Loucy (cell line): Measurements from ENCODE around the gene ZNF738.

Source experiments
- H2AFZ ChIP-seq: fragments of 200-600 bp; sonication (generic); 2 replicates; pipeline ENCODE4 v1.6.0; 2016; ENCODE audit warnings: antibody characterized with exemption, mild to moderate bottlenecking, low read length, moderate library complexity
- H3F3A ChIP-seq: fragments of 200-600 bp; 2 replicates; pipeline ENCODE4 v1.6.0; 2016; ENCODE audit warnings: antibody characterized with exemption, low read depth, mild to moderate bottlenecking
- H3K27me3 ChIP-seq: fragments of 200-600 bp; sonication (generic); 2 replicates; pipeline ENCODE4 v1.6.1; 2014; ENCODE audit warnings: low read length, mild to moderate bottlenecking; ENCODE audit not compliant: insufficient read depth, poor library complexity, severe bottlenecking
- H3K36me3 ChIP-seq: fragments of 200-600 bp; sonication (generic); 2 replicates; pipeline ENCODE4 v1.6.1; 2016; ENCODE audit warnings: low read length; ENCODE audit not compliant: insufficient read depth
- H3K4me1 ChIP-seq: fragments of 200-600 bp; sonication (generic); 2 replicates; pipeline ENCODE4 v1.5.1; 2014; ENCODE audit warnings: low read length, mild to moderate bottlenecking; ENCODE audit not compliant: insufficient read depth, poor library complexity, severe bottlenecking
- H3K4me2 ChIP-seq: fragments of 200-600 bp; sonication (generic); 2 replicates; pipeline ENCODE4 v1.6.0; 2014; ENCODE audit warnings: antibody characterized with exemption, low read length, low read depth, mild to moderate bottlenecking; ENCODE audit not compliant: poor library complexity, severe bottlenecking
- H3K4me3 ChIP-seq: fragments of 200-600 bp; sonication (generic); 2 replicates; pipeline ENCODE4 v1.5.1; 2014; ENCODE audit warnings: low read length, mild to moderate bottlenecking, mixed read lengths; ENCODE audit not compliant: poor library complexity, severe bottlenecking
- H3K79me2 ChIP-seq: fragments of 200-600 bp; sonication (generic); 2 replicates; pipeline ENCODE4 v1.6.1; 2014; ENCODE audit warnings: low read length; ENCODE audit not compliant: insufficient read depth
- H3K9ac ChIP-seq: fragments of 200-600 bp; sonication (generic); 2 replicates; pipeline ENCODE4 v1.6.0; 2014; ENCODE audit warnings: mild to moderate bottlenecking, low read depth, low read length, moderate library complexity; ENCODE audit not compliant: poor library complexity, severe bottlenecking
- H3K9me2 ChIP-seq: fragments of 200-600 bp; sonication (generic); replicated peaks from 2 replicates; pipeline ENCODE4 v1.6.1; 2016; ENCODE audit warnings: low read depth, low read length, mixed read lengths
- H3K9me3 ChIP-seq: fragments of 200-600 bp; sonication (generic); 2 replicates; pipeline ENCODE4 v1.6.1; 2014; ENCODE audit warnings: mild to moderate bottlenecking, antibody characterized with exemption, low read length, low read depth; ENCODE audit not compliant: insufficient read depth
- H4K20me1 ChIP-seq: fragments of 200-600 bp; sonication (generic); 2 replicates; pipeline ENCODE4 v1.6.0; 2014; ENCODE audit warnings: antibody characterized with exemption, low read length, mild to moderate bottlenecking; ENCODE audit not compliant: insufficient read depth, poor library complexity, severe bottlenecking
- CTCF ChIP-seq: fragments of 200-600 bp; sonication (generic); conservative IDR thresholded peaks from 2 replicates; pipeline ENCODE4 v1.5.1; 2014; ENCODE audit warnings: mild to moderate bottlenecking, antibody characterized with exemption, low read length
- EZH2phosphoT487 ChIP-seq: fragments of 200-600 bp; IDR thresholded peaks from 2 replicates; pipeline ENCODE4 v1.6.1; 2018; ENCODE audit warnings: antibody characterized with exemption, mild to moderate bottlenecking, moderate library complexity, borderline replicate concordance

ZNF738 gene

GRCh38 chr19:21410166-21410565 is 51.4 kb downstream of the ZNF738 start:
- no peak overlapping the region for H3K4me2 ChIP-seq
- no peak overlapping the region for H2AFZ ChIP-seq
- TF ChIP-seq CTCF, result no peak
- TF ChIP-seq EZH2phosphoT487, result no peak
- H3K79me2 ChIP-seq, result no peaks in the 10 kb centered on the region
- H4K20me1 ChIP-seq, result no peaks in the 10 kb centered on the region
- peaks cover 34% of the 10 kb centered on the region; the same call in 1 of the 2 replicates for H3K36me3 ChIP-seq
- H3K4me3 ChIP-seq, result no peak overlapping the region
- H3K9me3 ChIP-seq, result no peaks in the 10 kb centered on the region
- H3K4me1 ChIP-seq, result no peaks in the 10 kb centered on the region
- no peaks in the 10 kb centered on the region for H3F3A ChIP-seq
- H3K9me2 ChIP-seq, result no peaks in the 10 kb centered on the region
- no peak overlapping the region for H3K9ac ChIP-seq
- no peaks in the 10 kb centered on the region for H3K27me3 ChIP-seq

- Histone ChIP-seq H3K4me3 (no peak overlapping the region), H4K20me1 (no peaks in the 10 kb centered on the region), H3K36me3 (peaks cover 4% of the 10 kb centered on the region; the same call in 1 of the 2 replicates), H3K9me3 (peaks cover 33% of the 10 kb centered on the region), H3K4me1 (no peaks in the 10 kb centered on the region), H3K27me3 (no peaks in the 10 kb centered on the region), H3K4me2 (no peak overlapping the region), H3F3A (no peaks in the 10 kb centered on the region), H2AFZ (no peak overlapping the region), H3K9ac (no peak overlapping the region), H3K9me2 (no peaks in the 10 kb centered on the region), H3K79me2 (no peaks in the 10 kb centered on the region)
- no peak for TF ChIP-seq CTCF
- TF ChIP-seq EZH2phosphoT487, result no peak
These were observed 63.4 kb downstream of the ZNF738 start for GRCh38 chr19:21422244-21422643.

- H3K9me3 ChIP-seq, result peaks cover 33% of the 10 kb centered on the region
- H3K36me3 ChIP-seq, result 0 out of 2 replicates have a peak, but pooled peaks cover 3% of the 10 kb centered on the region
- no peak overlapping the region for H3K4me3 ChIP-seq
- no peak overlapping the region for H3K9ac ChIP-seq
- no peaks in the 10 kb centered on the region for H4K20me1 ChIP-seq
- no peaks in the 10 kb centered on the region for H3K27me3 ChIP-seq
- no peaks in the 10 kb centered on the region for H3K9me2 ChIP-seq
- no peaks in the 10 kb centered on the region for H3F3A ChIP-seq
- no peaks in the 10 kb centered on the region for H3K4me1 ChIP-seq
- H3K79me2 ChIP-seq, result no peaks in the 10 kb centered on the region
- TF ChIP-seq EZH2phosphoT487 (no peak), CTCF (no peak)
- no peak overlapping the region for H3K4me2 ChIP-seq
- no peak overlapping the region for H2AFZ ChIP-seq
These were observed 64.5 kb downstream of the ZNF738 start for GRCh38 chr19:21423057-21424041.
